ENCODE results near the gene ARSA.
"Not testable (repeated sequence)": the region's sequence is repeated elsewhere in the genome, so short reads cannot be mapped to it uniquely, and the experiment has no call there.

ARSA gene

DNA sequence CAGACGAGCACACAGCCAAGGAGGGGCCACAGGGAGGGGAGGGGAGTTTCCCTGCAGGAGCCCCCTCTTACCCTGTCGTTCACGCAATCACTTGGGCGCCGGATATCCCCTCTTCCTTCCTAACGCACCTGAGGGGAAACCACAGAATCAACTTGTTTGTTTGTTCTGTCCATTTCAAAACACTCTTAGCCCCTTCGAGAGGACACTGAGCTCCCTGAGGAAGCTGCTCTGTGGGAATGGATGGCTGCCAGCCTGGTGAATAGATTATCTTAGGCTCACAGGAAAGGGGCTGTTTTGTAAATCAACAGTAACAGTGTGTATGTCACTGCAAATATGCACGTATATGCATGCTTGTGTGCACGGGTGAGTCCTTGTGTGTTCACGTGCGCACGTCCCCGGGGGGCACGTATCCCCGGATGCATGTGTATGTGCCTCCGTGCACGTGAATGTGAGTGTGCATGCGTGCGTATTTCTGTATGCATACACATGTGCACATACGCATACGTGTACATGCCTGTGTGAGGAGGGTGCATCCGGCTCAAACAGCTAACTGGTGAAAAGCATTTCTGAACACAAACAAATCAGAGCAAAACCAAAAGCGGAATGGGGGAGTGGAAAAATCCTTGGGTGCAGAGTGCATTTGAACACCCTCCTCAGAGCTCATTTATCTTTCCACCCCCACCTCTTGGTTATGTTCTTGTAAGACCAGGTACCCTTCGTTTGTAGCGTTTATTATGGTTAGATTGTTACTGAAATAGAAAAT is 7.2 kb downstream of the ARSA start:
- DNase-seq: peak; percentile 68

DNA sequence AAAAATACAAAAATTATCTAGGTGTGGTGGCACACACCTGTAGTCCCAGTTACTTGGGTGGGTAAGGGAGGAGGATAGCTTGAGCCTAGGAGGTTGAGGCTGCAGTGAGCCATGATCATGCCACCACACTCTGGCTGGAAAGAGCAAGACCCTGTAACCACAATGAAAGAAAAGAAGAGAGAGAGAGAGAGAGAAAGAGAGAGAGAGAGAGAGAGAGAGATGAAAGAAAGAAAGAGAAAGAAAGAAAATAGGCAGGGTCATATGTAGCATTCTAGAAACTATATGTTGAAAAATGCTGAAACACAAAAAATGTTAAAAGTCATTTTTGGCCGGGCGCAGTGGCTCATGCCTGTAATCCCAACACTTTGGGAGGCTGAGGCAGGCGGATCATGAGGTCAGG is 13.7 kb downstream of the ARSA start:
- DNase-seq: not testable (repeated sequence)

DNA sequence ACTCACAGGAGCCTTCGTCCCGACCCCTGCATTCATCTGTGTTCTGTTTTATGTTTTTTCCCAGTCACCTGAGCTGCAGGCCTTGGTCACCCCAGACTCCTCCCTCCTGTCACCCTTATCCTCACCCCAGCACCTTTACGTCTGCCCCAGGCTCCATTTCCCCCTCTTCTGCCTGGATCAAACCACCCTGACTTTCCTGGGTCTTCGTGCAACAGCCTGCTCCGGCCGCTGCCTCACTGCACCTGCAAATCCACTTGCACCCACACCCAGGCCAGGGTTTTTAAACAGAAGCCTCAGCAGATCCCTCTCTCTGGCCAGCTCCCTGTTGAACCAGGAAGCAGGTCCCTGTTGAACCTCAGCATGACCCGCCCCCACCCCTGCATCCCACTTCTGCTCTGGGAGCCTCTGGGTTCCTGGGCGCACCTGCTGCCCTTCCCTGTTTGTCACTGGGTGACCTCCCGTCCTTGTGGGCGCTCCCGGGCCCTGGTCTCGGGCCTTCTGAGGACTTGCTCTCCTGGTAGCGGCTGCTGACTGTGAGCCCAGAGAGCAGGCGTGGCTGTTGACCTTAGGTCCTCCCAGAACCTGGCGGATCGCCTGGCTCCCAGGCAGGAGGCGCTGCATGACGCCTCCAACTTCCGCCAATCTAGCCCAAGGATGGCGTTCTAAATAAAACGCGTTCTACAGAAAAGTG is 14.5 kb downstream of the ARSA start:
- DNase-seq: peak; percentile 8

DNA sequence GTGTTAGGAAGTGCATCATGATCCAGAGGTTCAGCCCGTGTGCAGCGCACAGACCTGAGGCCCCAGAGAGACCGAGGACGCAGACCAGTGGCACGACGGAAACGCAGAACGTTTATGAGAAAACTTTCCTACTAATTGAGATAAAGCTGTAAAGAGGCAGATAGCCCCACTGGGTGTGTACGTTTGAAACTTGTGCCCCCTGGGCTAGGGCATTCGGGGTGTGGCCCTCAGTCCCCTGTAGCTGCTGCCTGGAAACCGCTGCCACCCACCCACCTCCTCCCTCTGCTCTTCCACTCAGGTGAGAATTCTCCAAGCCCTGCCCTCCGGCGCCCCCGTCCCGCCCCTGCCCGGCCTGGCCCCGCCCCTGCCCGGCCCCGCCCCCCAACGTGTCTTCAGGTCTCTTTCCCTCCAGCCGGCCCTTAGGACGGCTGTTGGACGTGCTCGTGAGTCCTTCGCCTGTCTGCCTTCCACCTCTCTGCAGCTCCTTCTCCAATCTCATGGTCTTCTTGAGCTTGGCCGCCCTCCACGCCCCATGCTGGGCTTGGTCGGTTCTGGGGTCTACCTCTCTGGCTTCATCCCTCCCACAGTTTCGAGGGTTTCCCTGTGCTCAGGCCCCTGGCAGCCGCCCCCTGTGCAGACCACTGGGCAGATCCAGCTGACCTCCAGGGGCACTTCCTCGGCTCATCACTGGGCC is 15.3 kb downstream of the ARSA start:
- DNase-seq: peak; percentile 19

GRCh38 chr22:50612168-50612527 is 15.8 kb downstream of the ARSA start:
- no peak for DNase-seq

- DNase-seq: no peak
These were observed 16.5 kb downstream of the ARSA start for GRCh38 chr22:50611341-50612060.

GRCh38 chr22:50610581-50610980 is 17.4 kb downstream of the ARSA start:
- DNase-seq: no peak

DNA sequence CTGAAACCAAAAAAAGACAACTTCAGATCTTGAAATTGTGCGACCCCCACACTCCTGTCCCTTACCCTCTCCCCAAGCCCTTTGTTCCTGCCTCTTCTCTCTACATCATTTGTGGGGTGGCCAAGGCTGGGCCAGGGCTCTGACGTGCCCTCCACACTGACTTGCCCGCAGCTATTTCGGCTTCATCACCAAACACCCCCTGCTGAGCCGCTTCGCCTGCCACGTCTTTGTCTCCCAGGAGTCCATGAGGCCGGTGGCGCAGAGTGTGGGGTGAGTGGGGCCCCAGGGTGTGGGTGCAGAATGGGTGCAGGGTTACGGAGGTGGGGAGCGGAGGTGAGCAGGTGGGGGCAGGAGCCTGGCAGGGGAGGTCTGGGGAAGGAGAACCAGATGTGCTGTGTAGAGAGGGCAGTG is 17.9 kb downstream of the ARSA start:
- no peak for DNase-seq

GRCh38 chr22:50609599-50609998 is 18.4 kb downstream of the ARSA start:
- no peak for DNase-seq

DNA sequence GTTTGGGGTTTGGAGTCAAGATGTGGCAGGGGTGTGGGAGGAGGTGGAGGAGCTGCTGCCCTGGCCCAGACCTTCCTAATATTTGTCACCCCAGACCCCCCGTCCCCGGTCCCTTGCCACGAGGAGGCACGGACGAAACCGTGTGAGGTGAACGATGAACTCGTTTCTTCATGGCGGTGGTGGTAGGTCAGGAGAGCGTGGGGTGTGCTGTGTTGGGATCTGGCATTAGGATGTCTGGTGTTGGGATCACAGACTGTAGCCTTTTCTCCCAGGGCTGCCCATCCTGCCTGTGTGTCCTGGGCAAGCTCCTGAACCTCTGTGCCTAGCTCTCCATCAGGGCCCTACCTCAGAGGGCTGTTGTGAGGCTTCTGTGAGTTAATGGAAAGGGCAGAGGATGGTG is 19.0 kb downstream of the ARSA start:
- DNase-seq: no peak

GRCh38 chr22:50608058-50608840 is 19.7 kb downstream of the ARSA start:
- not testable (repeated sequence) for DNase-seq

GRCh38 chr22:50607659-50608020 is 20.3 kb downstream of the ARSA start:
- DNase-seq: no peak

DNA sequence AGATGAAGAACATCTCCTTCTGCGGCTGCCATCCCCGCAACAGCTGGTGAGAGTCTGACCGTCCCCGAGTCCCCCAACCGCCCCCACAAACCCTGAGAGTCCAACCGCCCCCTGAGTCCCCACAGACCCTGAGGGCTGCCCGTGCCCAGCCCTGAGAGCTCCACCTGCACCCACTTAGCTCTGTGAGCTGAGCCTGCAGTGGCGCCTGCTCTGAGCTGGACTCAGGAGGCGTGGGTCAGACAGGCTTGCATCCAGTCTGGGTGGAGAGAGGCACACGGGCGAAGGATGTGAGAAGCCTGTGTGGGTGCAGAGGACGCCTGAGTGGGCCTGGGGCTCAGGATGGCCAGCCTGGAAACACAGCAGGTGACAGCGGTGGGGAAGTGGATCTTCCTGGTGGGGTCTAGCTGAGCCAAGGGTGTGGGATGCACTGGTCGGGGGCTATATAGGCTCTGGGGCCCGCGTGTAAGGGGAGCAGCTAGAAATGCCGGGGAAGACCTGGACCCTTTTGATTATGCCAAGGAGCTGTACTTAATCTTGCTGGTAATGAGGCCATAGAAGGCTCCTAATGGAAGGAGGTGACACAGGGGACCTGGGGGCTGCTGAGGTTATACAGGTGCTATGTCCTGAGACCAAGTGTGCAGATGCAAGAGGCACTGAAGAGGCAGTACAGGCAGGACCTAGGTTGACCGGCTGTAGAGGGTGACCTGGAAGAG is 20.9 kb downstream of the ARSA start:
- no peak for DNase-seq

- DNase-seq: no peak
These were observed 21.6 kb downstream of the ARSA start for GRCh38 chr22:50606165-50606945.

DNA sequence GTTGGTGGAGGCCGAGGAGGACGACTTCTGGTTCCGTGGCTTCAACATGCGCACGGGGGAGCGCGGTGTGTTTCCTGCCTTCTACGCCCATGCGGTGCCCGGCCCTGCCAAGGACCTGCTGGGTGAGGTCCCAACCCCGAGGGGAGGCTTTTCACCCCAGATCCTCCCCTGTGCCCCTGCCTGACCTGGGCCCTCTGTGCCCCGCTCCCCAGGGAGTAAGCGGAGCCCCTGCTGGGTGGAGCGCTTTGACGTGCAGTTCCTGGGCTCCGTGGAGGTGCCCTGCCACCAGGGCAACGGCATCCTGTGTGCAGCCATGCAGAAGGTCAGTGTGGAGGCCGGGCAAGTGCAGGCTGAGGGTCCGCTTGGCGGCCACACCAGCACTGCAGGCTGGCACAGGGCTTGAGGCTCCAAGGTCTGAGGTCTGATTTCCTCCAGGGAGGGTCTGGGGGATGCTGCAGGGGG is 22.3 kb downstream of the ARSA start:
- no peak for DNase-seq

DNA sequence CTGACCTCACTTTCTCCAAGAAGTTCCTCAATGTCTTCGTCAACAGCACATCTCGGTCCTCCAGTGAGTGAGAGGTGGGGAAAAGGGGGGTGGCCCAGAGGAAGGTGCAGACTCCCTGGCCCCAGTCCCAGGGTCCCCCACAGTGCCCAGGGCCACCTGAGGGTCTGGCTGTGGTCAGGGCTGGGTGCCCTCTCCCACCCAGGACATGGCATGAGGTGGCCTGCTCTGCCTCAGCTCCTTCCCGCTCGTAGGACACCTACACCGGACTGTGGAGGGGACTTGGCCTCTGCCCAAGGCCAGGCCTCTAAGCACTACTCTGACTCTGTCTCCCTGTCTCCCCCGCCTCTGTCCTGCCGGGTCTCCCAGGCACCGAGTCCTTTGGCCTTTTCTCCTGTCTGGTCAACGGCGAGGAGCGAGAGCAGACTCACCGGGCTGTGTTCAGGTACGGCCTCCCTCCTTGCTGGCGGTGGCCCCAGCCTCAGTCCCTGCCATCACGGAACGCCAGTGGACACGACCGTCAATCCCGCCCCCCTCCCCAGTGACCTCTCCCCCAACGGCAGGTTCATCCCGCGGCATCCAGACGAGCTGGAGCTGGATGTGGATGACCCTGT is 22.8 kb downstream of the ARSA start:
- no peak for DNase-seq

DNA sequence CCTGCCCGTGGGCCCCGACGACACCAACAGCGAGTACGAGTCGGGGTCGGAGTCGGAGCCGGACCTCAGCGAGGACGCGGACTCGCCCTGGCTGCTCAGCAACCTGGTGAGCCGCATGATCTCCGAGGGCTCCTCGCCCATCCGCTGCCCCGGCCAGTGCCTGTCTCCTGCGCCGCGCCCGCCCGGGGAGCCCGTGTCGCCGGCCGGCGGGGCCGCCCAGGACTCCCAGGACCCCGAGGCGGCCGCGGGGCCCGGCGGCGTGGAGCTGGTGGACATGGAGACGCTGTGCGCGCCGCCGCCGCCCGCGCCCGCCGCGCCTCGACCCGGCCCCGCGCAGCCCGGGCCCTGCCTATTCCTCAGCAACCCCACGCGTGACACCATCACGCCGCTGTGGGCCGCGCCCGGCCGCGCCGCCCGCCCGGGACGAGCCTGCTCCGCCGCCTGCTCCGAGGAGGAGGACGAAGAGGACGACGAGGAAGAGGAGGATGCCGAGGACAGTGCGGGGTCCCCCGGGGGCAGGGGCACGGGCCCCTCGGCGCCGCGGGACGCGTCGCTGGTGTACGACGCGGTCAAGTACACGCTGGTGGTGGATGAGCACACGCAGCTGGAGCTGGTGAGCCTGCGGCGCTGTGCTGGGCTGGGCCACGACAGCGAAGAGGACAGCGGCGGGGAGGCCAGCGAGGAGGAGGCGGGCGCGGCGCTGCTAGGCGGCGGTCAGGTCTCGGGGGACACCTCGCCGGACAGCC is 23.5 kb downstream of the ARSA start:
- no peak for DNase-seq

DNA sequence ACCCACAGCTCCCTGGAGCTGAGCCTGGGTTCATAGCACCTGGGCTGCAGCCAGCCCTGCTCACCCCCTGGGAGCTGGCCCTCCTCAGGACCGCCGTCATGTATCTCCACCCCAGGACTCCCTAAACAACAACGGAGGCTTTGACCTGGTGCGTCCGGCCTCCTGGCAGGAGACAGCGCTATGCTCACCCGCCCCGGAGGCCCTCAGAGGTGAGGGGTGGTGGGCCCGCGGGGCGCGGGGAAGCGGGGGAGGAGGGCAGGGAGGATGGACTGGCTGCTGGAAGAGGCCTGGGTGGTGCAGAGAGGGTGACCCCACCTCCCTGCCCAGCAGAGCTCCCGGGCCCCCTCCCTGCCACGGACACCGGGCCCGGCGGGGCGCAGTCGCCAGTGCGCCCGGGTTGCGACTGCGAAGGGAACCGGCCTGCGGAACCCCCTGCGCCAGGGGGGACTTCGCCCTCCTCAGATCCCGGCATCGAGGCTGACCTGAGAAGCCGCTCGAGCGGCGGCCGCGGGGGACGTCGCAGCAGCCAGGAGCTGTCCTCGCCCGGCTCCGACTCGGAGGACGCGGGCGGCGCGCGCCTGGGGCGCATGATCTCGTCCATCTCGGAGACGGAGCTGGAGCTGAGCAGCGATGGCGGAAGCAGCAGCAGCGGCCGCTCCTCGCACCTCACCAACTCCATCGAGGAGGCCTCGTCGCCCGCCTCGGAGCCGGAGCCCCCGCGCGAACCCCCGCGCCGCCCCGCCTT is 24.3 kb downstream of the ARSA start:
- no peak for DNase-seq

DNA sequence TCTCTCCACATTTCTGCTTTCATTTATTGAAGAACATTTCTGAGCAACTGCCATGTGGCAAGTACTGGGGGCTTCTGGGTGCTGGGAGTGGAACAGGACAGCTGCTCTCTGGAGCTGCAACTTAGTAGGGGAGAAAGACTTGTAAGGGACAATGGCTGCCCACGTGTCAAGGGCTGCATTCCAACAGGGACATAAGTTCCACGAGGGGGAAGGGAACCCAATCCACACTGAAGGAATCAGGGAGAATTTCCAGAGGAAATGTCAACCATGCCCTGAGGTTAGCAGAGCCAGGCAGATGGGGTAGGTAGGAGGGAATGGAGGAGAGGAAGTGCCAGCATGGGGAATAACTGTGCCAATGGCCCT is 25.6 kb downstream of the ARSA start:
- DNase-seq: no peak
